ENCODE measurements around the gene AGPS.

AGPS gene

DNA sequence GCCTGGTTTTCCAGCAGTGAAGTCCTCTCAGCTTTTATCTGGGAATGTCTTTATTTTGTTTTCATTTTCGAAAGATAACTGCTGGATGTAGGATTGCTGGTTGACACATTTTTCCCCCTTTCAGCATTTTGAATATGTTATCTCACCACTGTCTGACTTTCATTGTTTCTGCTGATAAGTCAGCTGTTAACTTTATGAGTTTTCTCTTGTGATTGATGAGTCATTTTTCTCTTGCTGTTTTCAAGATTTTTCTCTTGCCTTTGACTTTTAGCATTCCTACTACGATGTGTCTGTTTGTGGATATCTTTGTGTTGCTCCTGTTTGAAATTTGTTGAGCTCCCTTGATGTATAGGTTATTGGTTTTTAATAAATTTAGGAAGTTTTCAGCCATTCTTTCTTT is 85.5 kb downstream of the AGPS start:
- H3K27ac ChIP-seq (replicated peaks), result no peak overlapping the region
- H3K27me3 ChIP-seq (ENCODE audit: insufficient read depth, poor library complexity, severe bottlenecking), result no peaks in the 10 kb centered on the region
- no peak overlapping the region for H3K4me3 ChIP-seq (replicated peaks; ENCODE audit: insufficient read depth, low read length)
- TF ChIP-seq SPI1 (IDR thresholded peaks at IDR 0.05; ENCODE audit: borderline replicate concordance, low read depth), result no peak
- no peak for TF ChIP-seq POLR2AphosphoS5 (IDR thresholded peaks at IDR 0.05; ENCODE audit: low read depth)
- TF ChIP-seq, protein P1, sequence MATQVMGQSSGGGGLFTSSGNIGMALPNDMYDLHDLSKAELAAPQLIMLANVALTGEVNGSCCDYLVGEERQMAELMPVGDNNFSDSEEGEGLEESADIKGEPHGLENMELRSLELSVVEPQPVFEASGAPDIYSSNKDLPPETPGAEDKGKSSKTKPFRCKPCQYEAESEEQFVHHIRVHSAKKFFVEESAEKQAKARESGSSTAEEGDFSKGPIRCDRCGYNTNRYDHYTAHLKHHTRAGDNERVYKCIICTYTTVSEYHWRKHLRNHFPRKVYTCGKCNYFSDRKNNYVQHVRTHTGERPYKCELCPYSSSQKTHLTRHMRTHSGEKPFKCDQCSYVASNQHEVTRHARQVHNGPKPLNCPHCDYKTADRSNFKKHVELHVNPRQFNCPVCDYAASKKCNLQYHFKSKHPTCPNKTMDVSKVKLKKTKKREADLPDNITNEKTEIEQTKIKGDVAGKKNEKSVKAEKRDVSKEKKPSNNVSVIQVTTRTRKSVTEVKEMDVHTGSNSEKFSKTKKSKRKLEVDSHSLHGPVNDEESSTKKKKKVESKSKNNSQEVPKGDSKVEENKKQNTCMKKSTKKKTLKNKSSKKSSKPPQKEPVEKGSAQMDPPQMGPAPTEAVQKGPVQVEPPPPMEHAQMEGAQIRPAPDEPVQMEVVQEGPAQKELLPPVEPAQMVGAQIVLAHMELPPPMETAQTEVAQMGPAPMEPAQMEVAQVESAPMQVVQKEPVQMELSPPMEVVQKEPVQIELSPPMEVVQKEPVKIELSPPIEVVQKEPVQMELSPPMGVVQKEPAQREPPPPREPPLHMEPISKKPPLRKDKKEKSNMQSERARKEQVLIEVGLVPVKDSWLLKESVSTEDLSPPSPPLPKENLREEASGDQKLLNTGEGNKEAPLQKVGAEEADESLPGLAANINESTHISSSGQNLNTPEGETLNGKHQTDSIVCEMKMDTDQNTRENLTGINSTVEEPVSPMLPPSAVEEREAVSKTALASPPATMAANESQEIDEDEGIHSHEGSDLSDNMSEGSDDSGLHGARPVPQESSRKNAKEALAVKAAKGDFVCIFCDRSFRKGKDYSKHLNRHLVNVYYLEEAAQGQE (IDR thresholded peaks at IDR 0.05; ENCODE audit: insufficient replicate concordance, low read depth), result no peak
- no peak for TF ChIP-seq GABPA (IDR thresholded peaks at IDR 0.05; ENCODE audit: low read depth)
- TF ChIP-seq, protein P2, sequence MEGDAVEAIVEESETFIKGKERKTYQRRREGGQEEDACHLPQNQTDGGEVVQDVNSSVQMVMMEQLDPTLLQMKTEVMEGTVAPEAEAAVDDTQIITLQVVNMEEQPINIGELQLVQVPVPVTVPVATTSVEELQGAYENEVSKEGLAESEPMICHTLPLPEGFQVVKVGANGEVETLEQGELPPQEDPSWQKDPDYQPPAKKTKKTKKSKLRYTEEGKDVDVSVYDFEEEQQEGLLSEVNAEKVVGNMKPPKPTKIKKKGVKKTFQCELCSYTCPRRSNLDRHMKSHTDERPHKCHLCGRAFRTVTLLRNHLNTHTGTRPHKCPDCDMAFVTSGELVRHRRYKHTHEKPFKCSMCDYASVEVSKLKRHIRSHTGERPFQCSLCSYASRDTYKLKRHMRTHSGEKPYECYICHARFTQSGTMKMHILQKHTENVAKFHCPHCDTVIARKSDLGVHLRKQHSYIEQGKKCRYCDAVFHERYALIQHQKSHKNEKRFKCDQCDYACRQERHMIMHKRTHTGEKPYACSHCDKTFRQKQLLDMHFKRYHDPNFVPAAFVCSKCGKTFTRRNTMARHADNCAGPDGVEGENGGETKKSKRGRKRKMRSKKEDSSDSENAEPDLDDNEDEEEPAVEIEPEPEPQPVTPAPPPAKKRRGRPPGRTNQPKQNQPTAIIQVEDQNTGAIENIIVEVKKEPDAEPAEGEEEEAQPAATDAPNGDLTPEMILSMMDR (IDR thresholded peaks at IDR 0.05; ENCODE audit: insufficient read depth, low read length), result no peak
- no peak for DNase-seq (ENCODE audit: low read depth in 1 of 2, low spot score in 1 of 2)

DNA sequence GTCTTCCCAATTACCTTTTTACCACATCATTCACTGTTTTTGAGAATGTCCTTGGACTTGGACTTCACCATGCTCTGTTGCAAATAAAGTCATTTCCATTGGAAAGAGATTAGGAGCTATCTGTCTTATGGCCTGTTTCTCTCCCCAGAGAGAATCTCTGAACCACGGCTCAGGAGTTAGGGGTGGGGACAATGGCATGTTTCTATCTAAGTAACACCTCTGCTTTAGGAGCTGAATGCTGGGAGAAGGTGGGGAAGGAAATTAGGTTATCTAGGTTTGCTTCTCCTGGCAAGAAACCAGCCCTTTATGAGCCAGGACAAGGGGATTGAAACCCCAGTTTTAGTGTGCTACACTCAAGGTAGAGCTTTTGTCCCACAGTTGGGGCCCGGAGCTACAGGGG is 86.3 kb downstream of the AGPS start:
- Histone ChIP-seq H3K4me3 (replicated peaks; ENCODE audit: insufficient read depth, low read length) (no peak overlapping the region), H3K27me3 (ENCODE audit: insufficient read depth, poor library complexity, severe bottlenecking) (no peaks in the 10 kb centered on the region), H3K27ac (replicated peaks) (no peak overlapping the region)
- DNase-seq (ENCODE audit: low read depth in 1 of 2, low spot score in 1 of 2), result no peak
- TF ChIP-seq POLR2AphosphoS5 (IDR thresholded peaks at IDR 0.05; ENCODE audit: low read depth) (no peak), SPI1 (IDR thresholded peaks at IDR 0.05; ENCODE audit: borderline replicate concordance, low read depth) (no peak), GABPA (IDR thresholded peaks at IDR 0.05; ENCODE audit: low read depth) (no peak)
- TF ChIP-seq, protein P1 (IDR thresholded peaks at IDR 0.05; ENCODE audit: insufficient replicate concordance, low read depth), result no peak
- TF ChIP-seq, protein P2 (IDR thresholded peaks at IDR 0.05; ENCODE audit: insufficient read depth, low read length), result no peak

DNA sequence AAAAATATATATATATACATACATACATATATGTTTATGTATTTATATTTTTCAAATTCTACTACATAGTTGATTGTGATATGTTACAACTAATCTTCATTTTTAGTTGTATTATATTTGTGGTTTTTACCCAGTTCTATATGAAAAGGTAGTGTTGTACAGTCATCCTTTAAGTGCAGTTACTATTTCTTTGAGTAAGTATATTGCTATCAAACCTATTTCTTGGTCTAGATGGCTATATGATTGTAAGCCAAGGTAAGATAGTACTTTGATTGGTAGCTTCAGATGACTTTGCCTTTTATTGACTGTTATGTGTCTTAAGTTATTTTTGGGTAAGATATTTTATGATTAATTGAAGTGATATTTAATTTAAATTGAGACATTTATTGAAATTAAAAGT is 89.6 kb downstream of the AGPS start:
- Histone ChIP-seq H3K27ac (replicated peaks) (no peak overlapping the region), H3K4me3 (replicated peaks; ENCODE audit: insufficient read depth, low read length) (no peak overlapping the region), H3K27me3 (ENCODE audit: insufficient read depth, poor library complexity, severe bottlenecking) (no peaks in the 10 kb centered on the region)
- no peak for DNase-seq (ENCODE audit: low read depth in 1 of 2, low spot score in 1 of 2)
- TF ChIP-seq, protein P1 (IDR thresholded peaks at IDR 0.05; ENCODE audit: insufficient replicate concordance, low read depth), result no peak
- TF ChIP-seq GABPA (IDR thresholded peaks at IDR 0.05; ENCODE audit: low read depth) (no peak), SPI1 (IDR thresholded peaks at IDR 0.05; ENCODE audit: borderline replicate concordance, low read depth) (no peak), POLR2AphosphoS5 (IDR thresholded peaks at IDR 0.05; ENCODE audit: low read depth) (no peak)
- TF ChIP-seq, protein P2 (IDR thresholded peaks at IDR 0.05; ENCODE audit: insufficient read depth, low read length), result no peak
